Measurements from ENCODE around the gene BTN1A1. TPM values are rescaled to one million over a fixed set of nuclear protein-coding genes. Genes with fewer than 3 reads are reported as not detected.

BTN1A1 gene
- total RNA-seq, 2 donors from 2014 or later = not detected

DNA sequence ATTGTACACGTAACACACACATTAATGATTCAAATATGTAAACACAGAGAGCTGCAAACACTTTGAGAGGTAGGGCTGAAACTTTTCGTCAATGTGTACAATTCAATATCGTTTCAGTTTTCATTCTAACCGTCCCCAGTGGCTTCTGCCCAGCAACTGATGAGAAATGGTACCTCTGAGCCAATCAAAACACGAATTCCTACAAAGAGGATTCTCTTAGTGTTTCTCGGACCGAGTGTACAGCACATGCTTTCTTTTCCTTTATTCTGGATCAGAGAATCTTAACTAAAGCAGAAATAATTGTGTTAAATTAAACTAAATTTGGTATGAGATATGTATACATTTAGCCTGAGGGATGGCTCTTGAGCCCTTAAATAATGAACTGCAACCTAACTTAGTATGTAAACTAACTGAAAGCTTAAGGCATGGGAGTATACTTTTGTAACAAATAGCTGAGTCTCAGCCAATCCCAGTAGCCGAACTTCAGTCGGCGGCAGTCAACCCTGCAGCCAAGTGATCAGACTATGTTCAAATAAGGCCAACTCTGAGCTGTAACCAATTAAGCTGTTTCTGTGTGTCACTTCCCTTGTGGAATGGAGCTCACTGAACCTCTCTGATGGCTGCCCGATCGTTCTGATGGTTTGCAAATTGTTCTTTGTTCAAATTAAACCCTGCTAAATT is 26.2 kb upstream of the BTN1A1 start:
- DNase-seq = peak; percentile 76 to 88
- intact Hi-C loops (cut with DNase I, micrococcal nuclease) = no loop called here
- peak; percentile 92 for ATAC-seq

GRCh38 chr6:26474439-26474881 is 25.6 kb upstream of the BTN1A1 start:
- ATAC-seq = no peak
- intact Hi-C loops (cut with DNase I, micrococcal nuclease) = no loop called here
- no peak for DNase-seq

- ATAC-seq (no peak), DNase-seq (no peak)
- intact Hi-C loops (cut with DNase I, micrococcal nuclease) = no loop called here
Observed at GRCh38 chr6:26475823-26476729, 24.0 kb upstream of the BTN1A1 start.

DNA sequence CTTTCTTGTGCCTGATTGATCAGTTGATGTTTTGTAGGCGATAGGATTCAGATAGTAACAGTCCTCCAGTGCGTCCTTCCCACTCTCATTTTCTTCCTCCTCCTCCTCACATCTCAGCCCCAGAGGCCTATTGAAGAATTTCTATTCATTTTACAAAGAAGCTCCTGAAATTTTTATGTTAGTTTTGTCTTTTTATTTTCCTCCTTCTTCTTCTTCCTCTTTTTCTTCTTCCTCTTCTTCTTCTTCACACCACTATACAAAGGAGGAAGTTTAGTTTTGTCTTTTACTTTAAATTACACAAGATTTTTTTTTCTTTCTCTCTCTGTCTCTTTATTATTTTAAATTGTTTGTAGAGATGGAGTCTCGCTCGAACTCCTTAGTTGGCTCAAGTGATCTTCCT is 23.2 kb upstream of the BTN1A1 start:
- no peak for DNase-seq
- ATAC-seq = no peak
- intact Hi-C loops (cut with DNase I, micrococcal nuclease) = no loop called here

DNA sequence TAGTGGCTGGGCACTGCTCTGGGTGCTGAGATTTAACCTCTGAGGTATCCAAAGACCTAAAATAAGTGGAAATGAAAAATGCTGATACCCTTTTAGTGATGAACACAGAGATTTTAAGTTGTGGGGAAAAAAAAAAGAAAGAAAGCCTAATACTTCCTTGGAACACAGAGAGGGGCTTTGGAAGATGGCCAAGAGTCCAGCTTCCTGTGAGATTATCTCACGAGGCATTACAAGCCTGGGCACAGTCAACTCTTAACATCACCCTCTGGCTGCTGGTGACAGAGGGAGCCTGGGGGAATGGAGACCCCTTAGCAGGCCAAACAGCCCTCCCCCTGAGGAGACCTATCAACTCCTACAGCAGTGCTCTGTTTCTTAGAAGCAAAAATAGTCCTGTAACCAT is 22.7 kb upstream of the BTN1A1 start:
- intact Hi-C loops (cut with DNase I, micrococcal nuclease) = no loop called here
- no peak for ATAC-seq
- DNase-seq = peak in 1 of 2 donors; percentile 25

GRCh38 chr6:26478100-26478984 is 21.8 kb upstream of the BTN1A1 start:
- no peak for DNase-seq
- intact Hi-C loops (cut with DNase I, micrococcal nuclease) = no loop called here
- no peak for ATAC-seq

DNA sequence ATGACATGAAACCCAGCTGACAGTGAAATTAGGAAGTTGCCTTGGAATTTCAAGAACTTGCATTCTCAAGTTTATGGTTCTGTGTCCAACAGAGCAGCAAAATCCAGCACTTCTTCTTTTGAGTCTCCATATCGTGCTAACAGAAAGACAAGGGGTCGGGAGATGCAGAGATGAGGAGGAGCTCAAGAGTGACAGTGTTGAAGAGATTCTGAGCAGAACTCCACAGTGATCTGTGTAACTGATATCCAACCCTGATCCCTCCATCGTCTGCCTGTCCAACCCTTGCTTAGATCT is 21.2 kb upstream of the BTN1A1 start:
- DNase-seq (no peak), ATAC-seq (no peak)
- intact Hi-C loops (cut with DNase I, micrococcal nuclease) = no loop called here

GRCh38 chr6:26482338-26482737 is 17.8 kb upstream of the BTN1A1 start:
- no peak for DNase-seq
- no peak for ATAC-seq
- intact Hi-C loops (cut with DNase I, micrococcal nuclease) = no loop called here

DNA sequence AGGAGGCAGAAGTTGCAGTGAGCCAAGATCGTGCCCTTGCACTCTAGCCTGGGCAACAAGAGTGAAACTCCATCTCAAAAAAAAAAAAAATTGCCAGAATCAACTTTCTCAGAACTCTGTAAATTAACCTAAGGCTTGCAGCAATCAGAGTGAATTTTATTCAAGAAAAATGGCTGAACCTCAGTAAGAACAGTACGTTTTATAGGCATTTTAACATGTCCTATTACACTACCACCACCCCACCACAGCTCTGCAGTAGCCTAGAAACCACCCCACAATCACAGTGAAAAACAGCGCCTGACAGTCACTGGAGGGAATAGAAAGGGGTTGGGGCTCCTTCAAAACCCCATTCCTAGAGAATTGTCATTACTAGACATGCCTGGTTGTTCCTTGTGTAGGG is 16.4 kb upstream of the BTN1A1 start:
- DNase-seq (no peak), ATAC-seq (no peak)
- intact Hi-C loops (cut with DNase I, micrococcal nuclease) = no loop called here

DNA sequence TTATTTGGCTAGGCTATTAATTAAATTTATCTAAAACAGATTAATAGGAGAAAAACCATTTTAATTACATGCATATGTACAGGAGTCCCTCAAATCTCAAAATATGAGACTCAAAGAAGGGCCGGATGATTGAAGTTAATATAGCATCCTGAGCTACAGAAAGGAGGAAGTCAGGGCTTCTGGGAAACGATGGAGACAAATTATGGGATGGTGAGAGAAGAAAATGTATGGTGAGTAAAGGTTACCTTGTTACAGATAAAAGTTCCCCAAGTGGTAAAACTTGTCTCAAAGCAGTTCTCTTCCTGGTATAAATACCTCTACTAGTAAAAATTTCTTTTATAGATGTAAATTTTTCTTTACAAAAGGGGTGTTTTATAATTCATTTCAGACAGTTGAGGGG is 15.9 kb upstream of the BTN1A1 start:
- no peak for DNase-seq
- no peak for ATAC-seq
- intact Hi-C loops (cut with DNase I, micrococcal nuclease) = no loop called here

DNA sequence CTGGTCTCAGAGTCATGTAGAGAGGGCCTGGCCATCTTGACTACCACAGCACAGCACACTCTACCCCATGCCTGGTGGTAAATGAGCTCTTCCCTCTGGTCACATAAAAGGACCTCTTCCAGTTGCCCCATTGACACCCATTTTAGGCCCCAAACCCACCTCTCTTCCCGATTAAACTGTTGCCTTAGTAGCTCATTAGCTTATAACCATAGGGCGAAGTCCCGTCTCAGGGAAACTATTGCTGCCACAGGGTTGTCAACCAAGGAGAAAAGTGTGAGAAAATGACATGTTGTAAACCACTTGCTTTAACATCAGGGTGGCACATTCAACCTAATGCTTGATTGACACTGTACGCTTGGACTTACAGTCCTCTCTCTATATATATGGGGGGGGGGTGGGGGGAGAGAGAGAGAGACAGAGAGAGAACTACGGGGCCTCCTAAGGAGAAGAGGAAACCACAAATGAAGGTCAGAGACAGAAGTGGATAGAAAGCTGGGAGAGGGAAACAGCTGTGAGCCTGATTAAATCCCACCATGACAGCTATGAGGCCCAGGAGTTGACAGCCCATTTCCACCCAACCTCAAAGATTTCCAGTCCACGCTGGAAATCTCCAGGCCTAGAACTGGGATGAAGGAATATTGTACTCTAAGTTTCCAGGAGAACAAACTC is 14.9 kb upstream of the BTN1A1 start:
- intact Hi-C loops (cut with DNase I, micrococcal nuclease) = no loop called here
- no peak for ATAC-seq
- no peak for DNase-seq

- DNase-seq (no peak), ATAC-seq (no peak)
- intact Hi-C loops (cut with DNase I, micrococcal nuclease) = no loop called here
Observed at GRCh38 chr6:26486358-26486757, 13.7 kb upstream of the BTN1A1 start.

- no peak for ATAC-seq
- intact Hi-C loops (cut with DNase I, micrococcal nuclease) = no loop called here
- no peak for DNase-seq
Observed at GRCh38 chr6:26487466-26487865, 12.6 kb upstream of the BTN1A1 start.

DNA sequence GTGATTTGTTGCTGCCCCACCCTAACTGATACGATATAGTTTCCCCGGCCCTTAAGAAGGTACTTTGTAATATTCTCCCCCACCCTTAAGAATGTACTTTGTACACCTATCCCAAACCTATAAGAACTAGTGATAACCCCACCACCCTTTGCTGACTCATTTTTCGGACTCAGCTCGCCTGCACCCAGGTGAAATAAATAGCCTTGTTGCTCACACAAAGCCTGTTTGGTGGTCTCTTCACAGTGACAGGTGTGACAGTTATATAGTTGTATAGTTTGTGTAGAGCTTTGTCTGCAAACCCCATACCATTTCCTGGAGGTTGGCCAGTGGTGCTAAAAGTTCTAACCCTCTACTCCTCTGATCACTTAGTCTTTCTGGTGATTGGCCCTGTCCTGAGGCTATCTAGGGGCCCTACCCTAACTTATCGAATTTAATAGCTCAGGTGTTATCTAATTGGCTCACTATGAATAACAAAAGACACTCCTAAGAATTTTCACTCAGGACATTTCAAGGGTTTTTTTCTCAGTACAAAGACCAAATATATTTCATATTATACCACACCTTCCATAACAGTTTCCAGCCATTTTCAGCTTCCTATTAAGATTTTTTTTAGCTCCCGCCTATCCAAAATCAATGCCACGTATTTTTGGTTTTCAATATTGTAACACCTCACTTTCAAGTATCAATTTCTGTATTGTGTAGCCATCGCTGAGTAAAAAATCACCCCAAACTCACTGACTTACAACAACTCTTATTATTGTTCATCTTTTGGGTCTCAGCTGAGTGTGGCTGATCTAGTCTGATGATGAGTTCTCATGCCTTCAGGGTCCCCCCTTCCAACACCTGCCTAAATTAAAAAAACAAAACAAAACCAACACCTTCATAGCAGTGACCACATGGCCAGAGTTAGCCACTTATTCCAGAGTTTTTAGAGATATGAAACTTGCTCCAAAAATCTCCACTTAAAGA is 9.8 kb upstream of the BTN1A1 start:
- DNase-seq = no peak
- intact Hi-C loops (cut with DNase I, micrococcal nuclease) = no loop called here
- peak; percentile 80 for ATAC-seq

GRCh38 chr6:26491604-26492003 is 8.5 kb upstream of the BTN1A1 start:
- intact Hi-C loops (cut with DNase I, micrococcal nuclease) = no loop called here
- no peak for ATAC-seq
- no peak for DNase-seq

DNA sequence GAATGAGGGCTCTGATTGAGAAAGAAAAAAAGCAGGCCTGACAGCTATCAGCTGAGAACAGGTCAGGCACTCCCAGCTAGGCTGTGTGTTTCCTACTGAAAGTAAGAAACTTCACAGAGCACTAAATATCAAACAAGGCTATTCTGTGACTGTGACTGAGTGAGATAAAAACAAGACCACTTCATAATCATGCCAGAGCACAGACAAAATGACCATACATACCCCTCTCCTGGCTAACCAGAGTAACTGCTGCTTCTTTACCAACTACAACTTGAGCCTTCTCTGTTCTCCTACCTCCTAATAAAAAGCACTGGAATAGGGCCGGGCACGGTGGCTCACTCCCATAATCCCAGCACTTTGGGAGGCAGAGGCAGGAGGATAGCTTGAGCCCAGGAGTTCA is 6.8 kb upstream of the BTN1A1 start:
- ATAC-seq = no peak
- DNase-seq = no peak
- intact Hi-C loops (cut with DNase I, micrococcal nuclease) = no loop called here

- intact Hi-C loops (cut with DNase I, micrococcal nuclease) = no loop called here
- ATAC-seq (no peak), DNase-seq (no peak)
Observed at GRCh38 chr6:26494117-26494516, 6.0 kb upstream of the BTN1A1 start.

DNA sequence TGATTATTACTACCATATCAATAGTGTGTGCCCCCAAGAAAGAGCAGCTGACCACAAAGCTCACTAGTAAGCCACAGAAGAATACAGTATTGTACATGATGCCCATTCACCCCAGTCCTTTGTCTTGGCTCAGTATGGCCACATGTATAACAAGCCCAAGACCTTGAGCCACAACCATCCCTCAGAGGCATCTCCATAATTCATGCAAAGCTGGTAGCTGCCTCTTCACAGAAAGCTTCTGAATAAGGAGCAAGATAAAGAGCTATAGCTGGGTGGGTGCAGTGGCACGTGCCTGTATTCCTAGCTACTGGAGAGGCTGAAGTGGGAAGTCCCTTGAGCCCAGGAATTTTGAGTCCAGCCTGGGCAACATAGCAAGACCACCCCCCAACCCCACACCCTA is 4.8 kb upstream of the BTN1A1 start:
- DNase-seq (no peak), ATAC-seq (no peak)
- intact Hi-C loops (cut with DNase I, micrococcal nuclease) = no loop called here

Measured in left colon (tissue), 2 donors.